ENCODE measurements around the gene PLN.

PLN gene

GRCh38 chr6:118597636-118598035, 49.5 kb downstream of the PLN start:
- no peak for DNase-seq (ENCODE audit: low spot score in 2 of 2)
- Histone ChIP-seq H3K36me3 (replicated peaks) (no peaks in the 10 kb centered on the region), H3K9me3 (no peaks in the 10 kb centered on the region), H3K4me3 (no peak overlapping the region), H3K4me1 (peaks cover 6% of the 10 kb centered on the region), H3K27me3 (ENCODE audit: low read depth) (no peaks in the 10 kb centered on the region)
- in situ Hi-C loops (cut with MboI; ENCODE audit: low sequenced_read_pairs), result no loop called here

GRCh38 chr6:118598324-118598723, 50.2 kb downstream of the PLN start:
- Histone ChIP-seq H3K36me3 (replicated peaks) (no peaks in the 10 kb centered on the region), H3K4me3 (no peak overlapping the region), H3K9me3 (no peaks in the 10 kb centered on the region), H3K4me1 (peaks cover 6% of the 10 kb centered on the region), H3K27me3 (ENCODE audit: low read depth) (no peaks in the 10 kb centered on the region)
- no peak for DNase-seq (ENCODE audit: low spot score in 2 of 2)
- in situ Hi-C loops (cut with MboI; ENCODE audit: low sequenced_read_pairs), result no loop called here

- peaks cover 6% of the 10 kb centered on the region for H3K4me1 ChIP-seq
- in situ Hi-C loops (cut with MboI; ENCODE audit: low sequenced_read_pairs), result no loop called here
- H3K9me3 ChIP-seq, result no peaks in the 10 kb centered on the region
- H3K36me3 ChIP-seq (replicated peaks), result no peaks in the 10 kb centered on the region
- H3K4me3 ChIP-seq, result no peak overlapping the region
- no peak for DNase-seq (ENCODE audit: low spot score in 2 of 2)
- H3K27me3 ChIP-seq (ENCODE audit: low read depth), result no peaks in the 10 kb centered on the region
These were observed 54.2 kb downstream of the PLN start for GRCh38 chr6:118602300-118602699.

GRCh38 chr6:118603372-118603771, 55.3 kb downstream of the PLN start:
- Histone ChIP-seq H3K4me1 (no peaks in the 10 kb centered on the region), H3K27me3 (ENCODE audit: low read depth) (no peaks in the 10 kb centered on the region), H3K4me3 (no peak overlapping the region), H3K36me3 (replicated peaks) (no peaks in the 10 kb centered on the region), H3K9me3 (no peaks in the 10 kb centered on the region)
- no peak for DNase-seq (ENCODE audit: low spot score in 2 of 2)
- in situ Hi-C loops (cut with MboI; ENCODE audit: low sequenced_read_pairs), result no loop called here

- Histone ChIP-seq H3K9me3 (no peaks in the 10 kb centered on the region), H3K36me3 (replicated peaks) (no peaks in the 10 kb centered on the region), H3K4me3 (no peak overlapping the region), H3K4me1 (no peaks in the 10 kb centered on the region), H3K27me3 (ENCODE audit: low read depth) (no peaks in the 10 kb centered on the region)
- DNase-seq (ENCODE audit: low spot score in 2 of 2), result no peak
- in situ Hi-C loops (cut with MboI; ENCODE audit: low sequenced_read_pairs), result no loop called here
These were observed 58.2 kb downstream of the PLN start for GRCh38 chr6:118606268-118606667.

GRCh38 chr6:118606858-118607257, 58.8 kb downstream of the PLN start:
- Histone ChIP-seq H3K36me3 (replicated peaks) (no peaks in the 10 kb centered on the region), H3K27me3 (ENCODE audit: low read depth) (no peaks in the 10 kb centered on the region), H3K4me3 (no peak overlapping the region), H3K4me1 (no peaks in the 10 kb centered on the region), H3K9me3 (no peaks in the 10 kb centered on the region)
- in situ Hi-C loops (cut with MboI; ENCODE audit: low sequenced_read_pairs), result no loop called here
- no peak for DNase-seq (ENCODE audit: low spot score in 2 of 2)

Data from HAP-1 (cell line).